Activated effector memory CD4-positive, alpha-beta T cell treated with anti-CD3 and anti-CD28 coated beads, Interleukin-2, amount 50 U/mL, for 16 hours (primary cell): ENCODE results near the gene SERPINB6.
"Not testable (repeated sequence)": the region's sequence is repeated elsewhere in the genome, so short reads cannot be mapped to it uniquely, and the experiment has no call there.

ENCODE experiments used
- DNase-seq: peaks from one replicate; pipeline ENCODE4 v3.0.0-alpha.2; 2020

The SERPINB6 gene

DNA sequence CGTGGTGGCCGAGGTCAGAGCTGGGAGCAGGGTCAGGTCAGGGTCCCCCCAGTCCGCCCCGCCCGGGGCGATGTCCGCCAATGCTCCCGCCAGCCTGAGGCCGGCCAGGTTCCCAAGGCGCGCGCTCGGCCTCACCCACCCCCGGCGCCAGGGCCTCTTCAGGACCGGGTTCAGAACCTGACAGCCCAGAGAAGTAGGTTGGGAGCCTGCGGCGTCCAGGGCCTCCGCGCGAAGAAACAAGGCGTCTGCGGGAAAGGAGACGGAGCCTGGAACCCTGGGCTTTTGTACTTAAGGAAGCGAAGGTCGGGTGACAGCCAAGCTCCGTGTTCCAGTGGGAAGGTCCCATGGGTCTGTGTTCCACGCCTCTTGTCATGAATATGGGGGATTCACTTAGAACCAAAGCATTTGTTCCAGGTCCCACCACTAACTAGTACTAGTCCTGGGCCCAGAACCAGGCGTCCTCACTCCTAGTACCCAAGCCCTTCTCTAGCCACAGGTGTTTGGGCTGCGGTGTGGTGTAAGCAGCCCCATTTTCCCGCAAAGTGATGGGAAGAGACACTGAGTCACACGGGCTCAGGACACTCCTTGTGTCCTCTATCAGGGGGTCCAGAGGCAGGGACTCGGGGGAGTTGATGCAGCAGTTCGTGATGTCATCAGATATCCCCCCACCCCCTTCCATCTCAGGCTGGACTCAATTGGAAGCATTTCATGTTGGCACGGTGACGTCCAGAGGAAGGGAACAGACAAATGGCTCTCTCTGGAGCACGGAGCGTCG, 67.8 kb downstream of the SERPINB6 start:
- DNase-seq, result not testable (repeated sequence)

DNA sequence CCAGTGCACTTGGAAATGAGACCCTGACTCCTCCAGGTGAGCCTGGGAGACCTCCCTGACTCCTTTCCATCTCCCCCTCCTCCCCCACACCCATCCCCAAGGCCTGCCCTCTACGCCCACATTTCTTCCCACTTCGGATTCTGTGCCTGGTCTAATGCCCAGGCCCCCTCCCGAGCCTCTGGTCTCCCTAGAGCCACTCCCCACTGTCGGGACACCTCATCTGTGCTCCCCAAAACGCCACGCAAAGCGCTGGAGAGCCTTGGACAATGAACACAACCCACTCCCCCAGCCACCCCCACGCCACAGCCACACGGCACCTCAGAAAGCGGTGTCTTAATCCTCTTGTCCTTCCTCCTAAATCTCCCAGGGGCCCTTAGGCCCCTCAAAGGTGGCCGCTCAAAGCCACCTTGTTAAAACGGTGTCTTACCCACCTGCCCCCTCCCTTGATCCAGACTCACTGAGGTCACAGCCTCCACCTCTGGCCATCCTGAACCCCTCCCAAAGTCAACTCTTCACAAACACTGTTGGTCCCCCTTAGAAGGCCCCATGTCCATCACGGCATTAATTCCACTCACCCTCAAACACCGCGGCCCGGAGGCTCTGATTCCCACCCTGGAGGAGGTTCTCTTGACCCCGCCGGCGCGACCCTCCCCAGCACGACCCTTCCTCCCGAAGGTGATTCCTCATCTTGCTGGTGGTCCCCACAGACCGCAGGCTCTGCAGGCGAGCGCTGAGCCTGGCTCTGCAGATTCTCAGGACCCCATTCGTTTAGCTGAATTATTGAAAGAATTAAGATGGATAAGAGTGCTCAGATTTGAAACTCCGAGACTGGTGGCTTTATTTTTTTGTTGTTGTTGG, 69.5 kb downstream of the SERPINB6 start:
- DNase-seq, result peak; percentile 64

DNA sequence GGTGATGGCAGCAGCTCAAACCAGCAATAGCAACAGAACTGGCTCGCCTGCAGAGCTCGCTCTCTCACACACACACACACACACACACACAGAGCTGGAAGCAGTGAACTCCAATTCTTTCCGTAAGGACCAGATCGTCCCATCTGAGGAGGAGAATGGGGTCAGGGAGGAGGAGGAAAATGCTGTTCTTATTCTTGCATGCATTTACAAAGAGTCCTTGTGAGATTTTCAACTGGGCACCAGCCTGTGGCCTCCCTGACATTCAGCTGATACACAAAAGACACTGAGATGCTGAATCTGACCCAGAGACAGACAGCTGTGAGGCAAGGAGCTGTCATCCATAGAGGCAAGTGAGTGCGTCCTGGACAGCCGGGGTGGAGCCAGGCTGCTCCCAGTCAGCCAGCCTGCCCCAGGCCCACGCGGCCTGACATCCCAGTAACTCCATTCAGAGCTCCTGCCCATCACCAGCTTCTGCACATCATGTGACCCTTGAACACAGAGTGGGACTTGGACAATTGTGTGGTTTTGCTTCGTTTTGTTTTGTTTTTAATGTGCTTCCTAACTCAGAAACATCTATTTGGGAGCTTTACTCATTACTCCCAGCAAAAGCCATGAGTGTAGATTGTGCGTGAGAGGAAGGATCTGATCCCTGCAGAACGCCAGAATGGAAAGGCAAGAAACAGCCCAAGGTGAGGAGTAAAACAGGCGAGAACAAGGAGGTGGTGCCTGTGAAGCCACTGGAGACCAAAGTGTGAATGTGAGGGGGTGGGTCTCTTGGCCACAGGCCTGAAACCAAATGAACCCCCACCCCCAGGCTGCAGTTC, 70.3 kb downstream of the SERPINB6 start:
- peak; percentile 66 for DNase-seq

DNA sequence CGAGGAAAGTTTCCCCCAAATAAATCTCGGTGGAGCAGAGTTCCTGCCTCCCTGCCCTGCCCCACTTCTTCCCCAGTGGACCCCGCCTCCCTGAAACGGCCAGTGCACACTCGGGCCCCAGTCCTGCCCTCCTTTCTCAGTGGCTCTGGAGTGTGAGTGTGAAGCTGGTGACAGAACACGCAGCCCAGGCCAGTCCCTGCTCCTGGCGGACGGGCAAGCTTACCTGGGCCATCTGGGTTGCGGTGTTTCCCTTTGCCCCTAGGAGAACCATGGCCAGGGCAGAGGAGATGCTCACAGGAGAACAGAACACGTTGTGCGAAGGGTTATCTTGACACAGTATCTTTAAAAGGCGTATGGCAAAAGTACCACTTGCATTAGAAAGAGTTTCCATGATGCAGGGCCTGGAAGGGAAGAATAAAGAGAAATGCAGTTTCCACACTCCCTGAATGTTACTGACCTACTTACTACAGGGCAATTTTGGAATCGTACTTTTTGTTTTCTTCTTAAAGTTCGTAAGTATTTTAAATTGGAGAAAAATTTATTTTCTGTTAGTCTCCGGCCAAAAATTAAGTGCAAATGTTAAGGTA, 71.1 kb downstream of the SERPINB6 start:
- peak; percentile 66 for DNase-seq

DNA sequence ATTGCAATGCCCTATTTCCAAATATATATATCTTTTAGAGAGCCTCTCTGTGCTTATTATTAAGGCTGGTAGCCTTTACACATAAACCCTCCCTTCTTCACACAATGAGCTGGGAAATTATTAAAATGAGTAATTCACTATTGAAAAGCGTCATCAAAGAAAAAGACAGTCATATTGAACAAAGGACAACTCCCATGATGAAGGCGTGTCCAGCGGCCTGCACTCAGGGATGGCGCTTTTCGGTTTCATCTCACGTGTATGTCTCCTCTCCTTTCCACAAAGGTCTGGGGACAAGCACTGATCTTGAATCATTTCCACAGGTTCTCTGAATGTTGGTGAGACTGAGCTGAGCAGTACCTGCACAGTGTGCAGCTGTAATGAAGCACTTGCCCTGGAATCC, 71.8 kb downstream of the SERPINB6 start:
- peak; percentile 83 for DNase-seq
